Mesenchymal stem cell (in vitro differentiated cells and primary cell): ENCODE measurements around the gene SCGB1C2.

Experiments
- DNase-seq: peaks from one replicate; pipeline ENCODE4 v3.0.0-alpha.2; 2013
- H2AFZ ChIP-seq: one replicate; pipeline ENCODE4 v1.6.1; 2013; ENCODE audit warnings: low read depth, mild to moderate bottlenecking, control low read depth, inconsistent platforms, low read length, moderate library complexity
- H2AK5ac ChIP-seq: 2 replicates; pipeline ENCODE4 v1.6.1; 2013; ENCODE audit warnings: low read length, moderate library complexity, mild to moderate bottlenecking, inconsistent platforms; ENCODE audit not compliant: severe bottlenecking
- H2BK120ac ChIP-seq: one replicate; pipeline ENCODE4 v1.6.1; 2013; ENCODE audit warnings: low read depth, mild to moderate bottlenecking, inconsistent platforms, low read length, moderate library complexity
- H2BK12ac ChIP-seq, 2 experiments: one replicate each; pipeline ENCODE4 v1.6.1; 2013; ENCODE audit warnings: inconsistent platforms in 2 of 2, low read length in 2 of 2, mild to moderate bottlenecking in 2 of 2, moderate library complexity in 2 of 2, control low read depth in 1 of 2
- H2BK15ac ChIP-seq: one replicate; pipeline ENCODE4 v1.6.1; 2013; ENCODE audit warnings: mild to moderate bottlenecking, low read depth, inconsistent platforms; ENCODE audit not compliant: poor library complexity, severe bottlenecking
- H2BK5ac ChIP-seq: 2 replicates; pipeline ENCODE4 v1.6.1; 2013; ENCODE audit warnings: low read depth, mild to moderate bottlenecking, low read length, control low read depth, inconsistent platforms; ENCODE audit not compliant: poor library complexity, severe bottlenecking
- H3K14ac ChIP-seq, 2 experiments: one replicate each; pipeline ENCODE4 v1.6.1; 2013; ENCODE audit warnings: inconsistent platforms in 2 of 2, low read length in 2 of 2, control low read depth in 1 of 2, mild to moderate bottlenecking in 1 of 2, moderate library complexity in 1 of 2
- H3K18ac ChIP-seq, 2 experiments: one replicate each; pipeline ENCODE4 v1.6.1; 2013; ENCODE audit warnings: inconsistent platforms in 2 of 2, low read length in 2 of 2, control low read depth in 1 of 2, low read depth in 1 of 2, mild to moderate bottlenecking in 1 of 2
- H3K23ac ChIP-seq, 2 experiments: one replicate each; pipeline ENCODE4 v1.6.1; 2013; ENCODE audit warnings: inconsistent platforms in 2 of 2, low read length in 2 of 2, mild to moderate bottlenecking in 2 of 2, moderate library complexity in 2 of 2, control low read depth in 1 of 2
- H3K27ac ChIP-seq: 2 replicates; pipeline ENCODE4 v1.5.1; 2013; ENCODE audit warnings: mild to moderate bottlenecking, moderate library complexity, low read length, control low read depth, inconsistent platforms; ENCODE audit not compliant: poor library complexity, severe bottlenecking
- H3K27me3 ChIP-seq, 2 experiments: 2 replicates each; pipeline versions ENCODE4 v1.6.1 to v1.7.0; 2013; ENCODE audit warnings: low read length in 2 of 2, mild to moderate bottlenecking in 2 of 2, moderate library complexity in 2 of 2, control low read depth in 1 of 2, inconsistent platforms in 1 of 2; ENCODE audit not compliant: control insufficient read depth in 1 of 2, insufficient read depth in 1 of 2
- H3K36me3 ChIP-seq, 2 experiments: 2 replicates each; pipeline versions ENCODE4 v1.6.1 to v1.7.0; 2013; ENCODE audit warnings: low read length in 2 of 2, control low read depth in 1 of 2, inconsistent platforms in 1 of 2, low read depth in 1 of 2, mild to moderate bottlenecking in 1 of 2; ENCODE audit not compliant: insufficient read depth in 2 of 2, control insufficient read depth in 1 of 2
- H3K4ac ChIP-seq, 2 experiments: one replicate each; pipeline ENCODE4 v1.6.1; 2013; ENCODE audit warnings: inconsistent platforms in 2 of 2, low read length in 2 of 2, mild to moderate bottlenecking in 2 of 2, moderate library complexity in 2 of 2, control low read depth in 1 of 2, low read depth in 1 of 2
- H3K4me1 ChIP-seq: 2 replicates; pipeline ENCODE4 v1.6.1; 2013; ENCODE audit warnings: low read depth, low read length, control low read depth; ENCODE audit not compliant: control insufficient read depth, insufficient read depth
- H3K4me2 ChIP-seq: 2 replicates; pipeline ENCODE4 v1.6.1; 2013; ENCODE audit warnings: low read length, mild to moderate bottlenecking, inconsistent platforms; ENCODE audit not compliant: poor library complexity, severe bottlenecking
- H3K4me3 ChIP-seq, 2 experiments: 2 replicates each; pipeline versions ENCODE4 v1.5.1 to v1.7.0; 2013; ENCODE audit warnings: low read length in 2 of 2, mild to moderate bottlenecking in 2 of 2, control low read depth in 1 of 2, low read depth in 1 of 2; ENCODE audit not compliant: insufficient read depth in 1 of 2
- H3K79me1 ChIP-seq: replicated peaks from 2 replicates; pipeline ENCODE4 v1.6.1; 2013; ENCODE audit warnings: mild to moderate bottlenecking, control low read depth, low read length, inconsistent platforms; ENCODE audit not compliant: poor library complexity, severe bottlenecking
- H3K9ac ChIP-seq: 2 replicates; pipeline ENCODE4 v1.7.0; 2013; ENCODE audit warnings: mild to moderate bottlenecking, low read length, moderate library complexity
- H3K9me3 ChIP-seq: 2 replicates; pipeline ENCODE4 v1.7.0; 2013; ENCODE audit warnings: mild to moderate bottlenecking, low read length; ENCODE audit not compliant: control insufficient read depth
- H4K8ac ChIP-seq: one replicate; pipeline ENCODE4 v1.6.1; 2013; ENCODE audit warnings: inconsistent platforms, mild to moderate bottlenecking, low read length, moderate library complexity
- H4K91ac ChIP-seq: one replicate; pipeline ENCODE4 v1.6.1; 2013; ENCODE audit warnings: mild to moderate bottlenecking, low read length, inconsistent platforms
- WGBS: methylation state at CpG from one replicate; pipeline ENCODE4 v1.1.7; 2013; ENCODE audit warnings: mixed read lengths; 5-methylcytosine and 5-hydroxymethylcytosine counted together

Gene SCGB1C2

GRCh38 chr17:146983-147761 is 9.8 kb downstream of the SCGB1C2 start:
- Histone ChIP-seq H3K14ac (no peak overlapping the region), H2AFZ (no peak overlapping the region), H2BK12ac (no peak overlapping the region), H2AK5ac (no peak overlapping the region), H3K18ac (no peak overlapping the region), H2BK5ac (no peak overlapping the region), H3K23ac (no peak overlapping the region), H3K79me1 (no peaks in the 10 kb centered on the region), H3K4me1 (peaks cover 4% of the 10 kb centered on the region), H3K9me3 (no peaks in the 10 kb centered on the region), H3K36me3 (no peaks in the 10 kb centered on the region), H3K4me2 (no peak overlapping the region), H3K27ac (no peak overlapping the region), H3K4ac (no peak overlapping the region), H4K91ac (no peak overlapping the region), H2BK120ac (no peak overlapping the region), H3K27me3 (peaks cover 7 to 47% of the 10 kb centered on the region in 2 experiments), H3K4me3 (no peak overlapping the region), H2BK15ac (no peak overlapping the region), H3K9ac (no peak overlapping the region), H4K8ac (no peak overlapping the region)
- 87% methylated on average over 23 of the region's 27 CpGs for WGBS
- no peak for DNase-seq

GRCh38 chr17:147796-148740 is 10.7 kb downstream of the SCGB1C2 start:
- Histone ChIP-seq H3K4me1 (peaks cover 9% of the 10 kb centered on the region), H2BK15ac (no peak overlapping the region), H4K91ac (no peak overlapping the region), H3K27ac (no peak overlapping the region), H2BK120ac (no peak overlapping the region), H3K79me1 (no peaks in the 10 kb centered on the region), H2BK12ac (no peak overlapping the region), H3K36me3 (no peaks in the 10 kb centered on the region), H3K4me3 (no peak overlapping the region), H3K4me2 (no peak overlapping the region), H2AK5ac (no peak overlapping the region), H3K9me3 (no peaks in the 10 kb centered on the region), H3K9ac (no peak overlapping the region), H2BK5ac (no peak overlapping the region), H2AFZ (no peak overlapping the region), H3K14ac (no peak overlapping the region), H3K27me3 (peaks cover 4 to 44% of the 10 kb centered on the region in 2 experiments), H3K23ac (no peak overlapping the region), H3K4ac (no peak overlapping the region), H3K18ac (no peak overlapping the region), H4K8ac (no peak overlapping the region)
- no peak for DNase-seq
- 84% methylated on average over 17 of the region's 17 CpGs for WGBS

- no peak overlapping the region for H2BK5ac ChIP-seq
- H2AFZ ChIP-seq = no peak overlapping the region
- H4K91ac ChIP-seq = no peak overlapping the region
- no peak for DNase-seq
- no peak overlapping the region for H3K4me2 ChIP-seq
- no peak overlapping the region for H3K27ac ChIP-seq
- H3K4ac ChIP-seq = no peak overlapping the region
- no peak overlapping the region for H4K8ac ChIP-seq
- H3K4me3 ChIP-seq = no peak overlapping the region
- H2BK12ac ChIP-seq = no peak overlapping the region
- H3K14ac ChIP-seq = no peak overlapping the region
- H3K9ac ChIP-seq = no peak overlapping the region
- no peaks in the 10 kb centered on the region for H3K79me1 ChIP-seq
- H3K18ac ChIP-seq = no peak overlapping the region
- H2AK5ac ChIP-seq = no peak overlapping the region
- H3K4me1 ChIP-seq = peaks cover 8% of the 10 kb centered on the region
- no peak overlapping the region for H2BK15ac ChIP-seq
- no peaks in the 10 kb centered on the region for H3K9me3 ChIP-seq
- H3K27me3 ChIP-seq = peaks cover 0 to 42% of the 10 kb centered on the region in 2 experiments
- no peak overlapping the region for H2BK120ac ChIP-seq
- H3K36me3 ChIP-seq = no peaks in the 10 kb centered on the region
- whole genome bisulfite sequencing = 77% methylated on average over 10 of the region's 11 CpGs
- no peak overlapping the region for H3K23ac ChIP-seq
Observed at GRCh38 chr17:148757-149156, 11.4 kb downstream of the SCGB1C2 start.

GRCh38 chr17:149231-149630 is 11.9 kb downstream of the SCGB1C2 start:
- Histone ChIP-seq H3K36me3 (no peaks in the 10 kb centered on the region), H2BK12ac (no peak overlapping the region), H2AK5ac (no peak overlapping the region), H4K8ac (no peak overlapping the region), H3K18ac (no peak overlapping the region), H2BK120ac (no peak overlapping the region), H3K14ac (no peak overlapping the region), H3K23ac (no peak overlapping the region), H2AFZ (no peak overlapping the region), H3K27ac (no peak overlapping the region), H2BK15ac (no peak overlapping the region), H3K9ac (no peak overlapping the region), H3K9me3 (no peaks in the 10 kb centered on the region), H3K79me1 (no peaks in the 10 kb centered on the region), H3K4ac (no peak overlapping the region), H3K4me1 (peaks cover 8% of the 10 kb centered on the region), H3K4me2 (no peak overlapping the region), H3K27me3 (peaks cover 0 to 45% of the 10 kb centered on the region in 2 experiments), H2BK5ac (no peak overlapping the region), H3K4me3 (no peak overlapping the region), H4K91ac (no peak overlapping the region)
- DNase-seq = no peak
- WGBS = 81% methylated on average over 7 of the region's 7 CpGs
